ENCODE results near the gene PLK3.

- TF ChIP-seq GATA2 (IDR thresholded peaks at IDR 0.05; ENCODE audit: low read depth, low read length) (no peak), GATA3 (IDR thresholded peaks at IDR 0.05; ENCODE audit: low read depth, low read length) (no peak)
These were observed 39.4 kb downstream of the PLK3 start for GRCh38 chr1:44839576-44839975.
